B cell (primary cell): ENCODE results near the gene KSR2. TPM values are rescaled to one million over a fixed set of nuclear protein-coding genes. Genes with fewer than 3 reads are reported as not detected.

Experiments
- ATAC-seq: fragments of 200-7000 bp; cut with Tn5 transposase; one replicate; pipeline ENCODE4 v1.10.0; 2021; ENCODE audit warnings: low read depth, mild to moderate bottlenecking, moderate number of reproducible peaks, moderate library complexity
- CTCF ChIA-PET: fragments of 350-600 bp; sonication (Branson Sonifier 250); formaldehyde crosslinking; loops from one replicate; lab custom pipeline; 2021; ENCODE audit warnings: antibody characterized with exemption, inconsistent platforms; lab: Charles Lee
- POLR2A ChIA-PET: fragments of 350-600 bp; sonication (Branson Sonifier 250); formaldehyde crosslinking; loops from one replicate; lab custom pipeline; 2021; ENCODE audit warnings: antibody characterized with exemption; lab: Charles Lee
- DNase-seq: peaks from one replicate; pipeline ENCODE4 v3.0.0; 2013
- H2AFZ ChIP-seq: 2 replicates; pipeline ENCODE4 v1.6.1; 2012; ENCODE audit warnings: mild to moderate bottlenecking, low read depth, low read length; ENCODE audit not compliant: insufficient read depth, poor library complexity, severe bottlenecking
- H3K27ac ChIP-seq, 2 donors: 1 replicate in 1 of 2; 2 replicates in 1 of 2; pipeline ENCODE4 v1.5.1; 2012 to 2013; ENCODE audit warnings: low read length in 2 of 2, mild to moderate bottlenecking in 2 of 2, moderate library complexity in 1 of 2
- H3K27me3 ChIP-seq, 4 experiments: fragments of 200-600 bp in 1 of 4; sonication (generic) in 1 of 4; replicated peaks in 1 of 4; 1 replicate in 2 of 4; 2 replicates in 2 of 4; pipeline versions ENCODE4 v1.6.1 to v1.7.0; 2013 to 2016; ENCODE audit warnings: low read length in 3 of 4, mild to moderate bottlenecking in 2 of 4, mixed read lengths in 1 of 4, moderate library complexity in 1 of 4; ENCODE audit not compliant: insufficient read depth in 4 of 4, control insufficient read depth in 3 of 4; ENCODE audit errors: control extremely low read depth in 1 of 4
- H3K36me3 ChIP-seq, 2 experiments: replicated peaks in 1 of 2; 1 replicate in 1 of 2; 2 replicates in 1 of 2; pipeline versions ENCODE4 v1.6.1 to v1.7.1; 2013; ENCODE audit warnings: low read length in 1 of 2; ENCODE audit not compliant: insufficient read depth in 2 of 2, control insufficient read depth in 1 of 2; ENCODE audit errors: control extremely low read depth in 1 of 2, extremely low read depth in 1 of 2
- H3K4me1 ChIP-seq, 2 donors: fragments of 200-600 bp in 1 of 2; sonication (generic) in 1 of 2; 1 replicate in 1 of 2; 2 replicates in 1 of 2; pipeline versions ENCODE4 v1.5.1 to v1.6.1; 2013 to 2017; ENCODE audit warnings: low read length in 2 of 2; ENCODE audit not compliant: control insufficient read depth in 2 of 2, insufficient read depth in 2 of 2
- H3K4me2 ChIP-seq: replicated peaks from 2 replicates; pipeline ENCODE3; 2012; ENCODE audit warnings: mild to moderate bottlenecking, low read depth, low read length; ENCODE audit not compliant: poor library complexity, severe bottlenecking
- H3K4me3 ChIP-seq, 5 experiments: fragments of 200-600 bp in 1 of 5; sonication (generic) in 1 of 5; 1 replicate in 3 of 5; 2 replicates in 2 of 5; pipeline versions ENCODE4 v1.5.1 to v1.7.0; 2011 to 2016; ENCODE audit warnings: low read length in 4 of 5, mild to moderate bottlenecking in 4 of 5, low read depth in 2 of 5, control low read depth in 1 of 5, moderate library complexity in 1 of 5; ENCODE audit not compliant: insufficient read depth in 1 of 5; ENCODE audit errors: control extremely low read depth in 1 of 5, extremely low read depth in 1 of 5
- H3K79me2 ChIP-seq: fragments of 200-600 bp; sonication (generic); one replicate; pipeline ENCODE4 v1.6.0; 2016; ENCODE audit warnings: low read length; ENCODE audit not compliant: control insufficient read depth, insufficient read depth
- H3K9ac ChIP-seq: fragments of 200-600 bp; sonication (generic); 2 replicates; pipeline ENCODE4 v1.6.1; 2017; ENCODE audit warnings: mild to moderate bottlenecking, low read length, moderate library complexity
- H3K9me3 ChIP-seq, 3 donors: one replicate each; pipeline versions ENCODE4 v1.6.1 to v1.7.1; 2013; ENCODE audit warnings: low read length in 2 of 3; ENCODE audit not compliant: control insufficient read depth in 2 of 3, insufficient read depth in 1 of 3; ENCODE audit errors: control extremely low read depth in 1 of 3
- H4K20me1 ChIP-seq: 2 replicates; pipeline ENCODE4 v1.6.0; 2012; ENCODE audit warnings: mild to moderate bottlenecking, low read length; ENCODE audit not compliant: insufficient read depth, control insufficient read depth, poor library complexity, severe bottlenecking
- H3K27ac Mint-ChIP-seq: one replicate; pipeline ENCODE4 v1.8.0; 2021; ENCODE audit warnings: mixed read lengths
- H3K27me3 Mint-ChIP-seq: one replicate; pipeline ENCODE4 v1.8.0; 2021; ENCODE audit warnings: mixed read lengths
- H3K4me1 Mint-ChIP-seq: one replicate; pipeline ENCODE4 v1.8.0; 2021; ENCODE audit warnings: mixed read lengths
- H3K4me3 Mint-ChIP-seq: one replicate; pipeline ENCODE4 v1.8.0; 2021; ENCODE audit warnings: mixed read lengths
- H3K9me3 Mint-ChIP-seq: one replicate; pipeline ENCODE4 v1.8.0; 2022; ENCODE audit warnings: mixed read lengths; ENCODE audit not compliant: insufficient read depth
- EZH2 ChIP-seq: IDR thresholded peaks from 2 replicates; pipeline ENCODE4 v1.6.1; 2012; ENCODE audit warnings: borderline replicate concordance, low read depth, mild to moderate bottlenecking, moderate library complexity, low read length; ENCODE audit not compliant: insufficient read depth, poor library complexity, severe bottlenecking
- WGBS: methylation state at CpG from one replicate; pipeline ENCODE4 v1.1.5; 2013; ENCODE audit warnings: missing lambda C conversion rate; ENCODE audit not compliant: insufficient coverage; 5-methylcytosine and 5-hydroxymethylcytosine counted together
- intact Hi-C: fragments of 100-400 bp; cut with micrococcal nuclease; formaldehyde crosslinking; loops from one replicate; pipeline ENCODE4 v1.10.0; 2022
- polyA plus RNA-seq: library from polyadenylated mRNA; depleted of rRNA; stranded (reverse); fragments of >200 nt; gene quantifications from 2 replicates; pipeline ENCODE4 v1.2.3, GENCODE V29; 2012
- total RNA-seq, 2 donors: library from RNA; stranded (reverse); fragments of 120-200 nt in 1 of 2; gene quantifications; 1 replicate in 1 of 2; 2 replicates in 1 of 2; pipeline versions ENCODE4 v1.2.3 to v1.2.4, GENCODE V29; 2013 to 2022
- TF ChIP-seq, protein P1 (sequence below): fragments of 200-600 bp; IDR thresholded peaks from one replicate; pipeline ENCODE4 v1.8.0; 2022; ENCODE audit warnings: antibody characterized with exemption, mild to moderate bottlenecking

The KSR2 gene
- total and polyA plus RNA-seq, 2 donors (not counting 1 experiment from before 2014, with no cell fraction given), result not detected

DNA sequence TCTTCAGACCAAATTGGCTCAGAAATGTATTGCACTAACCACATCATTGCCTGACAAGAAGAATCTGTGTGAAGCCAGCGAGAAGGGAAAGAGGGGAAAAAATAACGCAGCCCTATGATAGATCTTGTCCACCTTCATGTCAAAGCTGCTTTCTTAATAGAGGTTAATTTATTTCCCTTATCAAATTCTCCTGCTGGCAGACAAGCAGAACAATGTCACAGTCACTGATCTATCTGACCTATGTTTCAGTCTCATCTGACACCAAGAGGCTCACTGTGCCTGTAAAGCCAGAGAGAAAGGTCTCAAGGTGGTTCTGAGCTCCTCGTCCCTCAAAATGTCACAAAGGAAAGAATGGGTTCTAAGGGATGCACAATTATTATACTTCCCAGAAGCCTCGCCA, 417.1 kb downstream of the KSR2 start:
- Histone ChIP-seq H3K79me2 (no peaks in the 10 kb centered on the region), H3K27me3 (no peaks in the 10 kb centered on the region), H3K4me2 (no peak overlapping the region), H3K9ac (no peak overlapping the region), H2AFZ (no peak overlapping the region), H3K4me1 (no peaks in the 10 kb centered on the region), H3K4me3 (no peak overlapping the region), H3K9me3 (peaks cover 0 to 10% (median 0%) of the 10 kb centered on the region in 3 donors), H4K20me1 (no peaks in the 10 kb centered on the region), H3K27ac (no peak overlapping the region), H3K36me3 (no peaks in the 10 kb centered on the region)
- H3K4me1 Mint-ChIP-seq, result no peaks in the 10 kb centered on the region
- no CpG with 5 or more reads among the region's 4 CpGs for WGBS
- TF ChIP-seq, protein P1, sequence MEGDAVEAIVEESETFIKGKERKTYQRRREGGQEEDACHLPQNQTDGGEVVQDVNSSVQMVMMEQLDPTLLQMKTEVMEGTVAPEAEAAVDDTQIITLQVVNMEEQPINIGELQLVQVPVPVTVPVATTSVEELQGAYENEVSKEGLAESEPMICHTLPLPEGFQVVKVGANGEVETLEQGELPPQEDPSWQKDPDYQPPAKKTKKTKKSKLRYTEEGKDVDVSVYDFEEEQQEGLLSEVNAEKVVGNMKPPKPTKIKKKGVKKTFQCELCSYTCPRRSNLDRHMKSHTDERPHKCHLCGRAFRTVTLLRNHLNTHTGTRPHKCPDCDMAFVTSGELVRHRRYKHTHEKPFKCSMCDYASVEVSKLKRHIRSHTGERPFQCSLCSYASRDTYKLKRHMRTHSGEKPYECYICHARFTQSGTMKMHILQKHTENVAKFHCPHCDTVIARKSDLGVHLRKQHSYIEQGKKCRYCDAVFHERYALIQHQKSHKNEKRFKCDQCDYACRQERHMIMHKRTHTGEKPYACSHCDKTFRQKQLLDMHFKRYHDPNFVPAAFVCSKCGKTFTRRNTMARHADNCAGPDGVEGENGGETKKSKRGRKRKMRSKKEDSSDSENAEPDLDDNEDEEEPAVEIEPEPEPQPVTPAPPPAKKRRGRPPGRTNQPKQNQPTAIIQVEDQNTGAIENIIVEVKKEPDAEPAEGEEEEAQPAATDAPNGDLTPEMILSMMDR, result no peak
- H3K9me3 Mint-ChIP-seq, result peaks cover 10% of the 10 kb centered on the region
- ChIA-PET CTCF (interaction anchor here (1.0 kb wide), 1 partner anchor 36 kb away, joined by 3 read pairs; no protein-coding TSS in a partner anchor), POLR2A (no interaction called here)
- ATAC-seq, result no peak
- H3K27ac Mint-ChIP-seq, result no peak overlapping the region
- H3K27me3 Mint-ChIP-seq, result peaks cover 4% of the 10 kb centered on the region
- DNase-seq, result no peak
- intact Hi-C loops, result no loop called here
- H3K4me3 Mint-ChIP-seq, result no peak overlapping the region

DNA sequence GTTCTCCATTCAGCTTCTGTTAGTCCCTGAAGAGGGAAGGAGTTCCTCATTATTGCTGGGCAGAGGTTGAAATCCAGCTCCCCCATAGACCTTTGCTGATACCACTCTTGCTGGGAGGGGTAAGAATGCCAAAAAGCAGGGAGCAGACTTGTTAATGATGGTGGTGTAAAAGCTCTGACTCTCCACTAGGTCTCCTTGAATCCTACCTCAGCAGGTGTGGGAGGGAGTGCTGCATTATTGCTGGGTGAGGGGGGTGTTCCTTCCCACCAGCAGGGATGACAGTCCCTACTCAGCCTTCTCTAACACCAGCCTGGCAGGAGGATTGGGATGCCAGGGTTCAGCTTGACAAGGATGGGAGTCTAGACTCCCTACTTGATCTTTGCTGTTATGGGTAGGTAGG, 421.6 kb downstream of the KSR2 start:
- POLR2A ChIA-PET, result no interaction called here
- CTCF ChIA-PET, result interaction anchor here (0.9 kb wide), 1 partner anchor 40 kb away, joined by 3 read pairs; no protein-coding TSS in a partner anchor
- Histone ChIP-seq H3K79me2 (no peaks in the 10 kb centered on the region), H3K4me1 (no peaks in the 10 kb centered on the region), H3K9me3 (peaks cover 0 to 1% (median 0%) of the 10 kb centered on the region in 3 donors), H3K9ac (no peak overlapping the region), H3K4me2 (no peak overlapping the region), H3K27me3 (no peaks in the 10 kb centered on the region), H2AFZ (no peak overlapping the region), H3K36me3 (no peaks in the 10 kb centered on the region), H4K20me1 (no peaks in the 10 kb centered on the region), H3K27ac (no peak overlapping the region), H3K4me3 (no peak overlapping the region)
- intact Hi-C loops, result no loop called here
- no peak for ATAC-seq
- Mint-ChIP-seq H3K4me3 (no peak overlapping the region), H3K27me3 (peaks cover 4% of the 10 kb centered on the region), H3K9me3 (no peaks in the 10 kb centered on the region), H3K4me1 (no peaks in the 10 kb centered on the region), H3K27ac (no peak overlapping the region)
- no peak for DNase-seq
- TF ChIP-seq EZH2, result no peak
- TF ChIP-seq, protein P1, result no peak
